MM.1S (cell line): ENCODE measurements around the gene CD4.

Experiments
- DNase-seq: peaks from one replicate; pipeline ENCODE4 v3.0.0-alpha.2; 2015
- H2AFZ ChIP-seq: fragments of 300-600 bp; sonication (generic); 2 replicates; pipeline ENCODE4 v1.6.0; 2016; ENCODE audit warnings: antibody characterized with exemption, low read length
- H3F3A ChIP-seq: fragments of 300-600 bp; sonication (generic); 2 replicates; pipeline ENCODE4 v1.6.1; 2016; ENCODE audit warnings: mild to moderate bottlenecking, antibody characterized with exemption, low read length, moderate library complexity, mixed read lengths; ENCODE audit not compliant: insufficient read depth
- H3K27ac ChIP-seq: fragments of 300-600 bp; sonication (generic); 2 replicates; pipeline ENCODE4 v1.5.1; 2016; ENCODE audit warnings: mild to moderate bottlenecking, low read length
- H3K27me3 ChIP-seq: fragments of 300-600 bp; sonication (generic); replicated peaks from 2 replicates; pipeline ENCODE4 v1.6.0; 2016; ENCODE audit warnings: low read length; ENCODE audit not compliant: insufficient read depth
- H3K36me3 ChIP-seq: fragments of 300-600 bp; sonication (generic); replicated peaks from 2 replicates; pipeline ENCODE4 v1.6.1; 2016; ENCODE audit warnings: mild to moderate bottlenecking, low read length, mixed read lengths; ENCODE audit not compliant: insufficient read depth
- H3K4me1 ChIP-seq: fragments of 300-600 bp; sonication (generic); 2 replicates; pipeline ENCODE4 v1.6.1; 2016; ENCODE audit warnings: low read length, mixed read lengths
- H3K4me2 ChIP-seq: fragments of 300-600 bp; sonication (generic); 2 replicates; pipeline ENCODE4 v1.6.0; 2016; ENCODE audit warnings: low read depth, low read length
- H3K4me3 ChIP-seq: fragments of 300-600 bp; sonication (generic); 2 replicates; pipeline ENCODE4 v1.5.1; 2016; ENCODE audit warnings: low read length, mixed read lengths
- H3K79me2 ChIP-seq: fragments of 300-600 bp; sonication (generic); 2 replicates; pipeline ENCODE4 v1.6.1; 2016; ENCODE audit warnings: mixed run types, low read length, mixed read lengths
- H3K9ac ChIP-seq: fragments of 300-600 bp; sonication (generic); 2 replicates; pipeline ENCODE4 v1.6.1; 2016; ENCODE audit warnings: low read length, mixed read lengths
- H3K9me2 ChIP-seq: fragments of 300-600 bp; sonication (generic); replicated peaks from 2 replicates; pipeline ENCODE4 v1.6.1; 2016; ENCODE audit warnings: mild to moderate bottlenecking, low read length, mixed read lengths; ENCODE audit not compliant: insufficient read depth
- H3K9me3 ChIP-seq: fragments of 300-600 bp; sonication (generic); replicated peaks from 2 replicates; pipeline ENCODE4 v1.6.1; 2016; ENCODE audit warnings: mild to moderate bottlenecking, low read length, mixed read lengths; ENCODE audit not compliant: insufficient read depth
- H4K20me1 ChIP-seq: fragments of 300-600 bp; sonication (generic); 2 replicates; pipeline ENCODE4 v1.6.1; 2016; ENCODE audit warnings: mild to moderate bottlenecking, low read length, moderate library complexity, mixed read lengths; ENCODE audit not compliant: insufficient read depth
- CTCF ChIP-seq: fragments of 300-600 bp; sonication (generic); IDR thresholded peaks from 2 replicates; pipeline ENCODE4 v1.5.1; 2016; ENCODE audit warnings: antibody characterized with exemption, low read length, mixed read lengths
- EZH2 ChIP-seq: fragments of 300-600 bp; sonication (generic); optimal IDR thresholded peaks from 2 replicates; pipeline ENCODE3; 2017; ENCODE audit warnings: low read depth, mild to moderate bottlenecking, antibody characterized with exemption, low read length, mixed read lengths
- EZH2phosphoT487 ChIP-seq: fragments of 300-600 bp; sonication (generic); IDR thresholded peaks from 2 replicates; pipeline ENCODE4 v1.6.1; 2018; ENCODE audit warnings: antibody characterized with exemption, low read length

The CD4 gene

GRCh38 chr12:6866163-6866919, 77.0 kb downstream of the CD4 start:
- TF ChIP-seq EZH2phosphoT487 (no peak), CTCF (no peak), EZH2 (no peak)
- Histone ChIP-seq H4K20me1 (peaks cover 19% of the 10 kb centered on the region), H3K4me2 (peak overlapping the region; percentile 90), H3K79me2 (peaks cover 37% of the 10 kb centered on the region), H3K27me3 (no peaks in the 10 kb centered on the region), H3K4me1 (peaks cover 28% of the 10 kb centered on the region), H3K36me3 (peaks cover 4% of the 10 kb centered on the region), H3K27ac (no peak overlapping the region), H3K4me3 (no peak overlapping the region), H3K9ac (no peak overlapping the region), H3F3A (peaks cover 31% of the 10 kb centered on the region), H3K9me2 (no peaks in the 10 kb centered on the region), H2AFZ (no peak overlapping the region), H3K9me3 (no peaks in the 10 kb centered on the region)
- no peak for DNase-seq

GRCh38 chr12:6866920-6867412, 77.6 kb downstream of the CD4 start:
- Histone ChIP-seq H3F3A (peaks cover 37% of the 10 kb centered on the region), H3K36me3 (peaks cover 4% of the 10 kb centered on the region), H3K9ac (peak overlapping the region; percentile 42; the same call in 1 of the 2 replicates), H3K4me3 (peak overlapping the region; percentile 92), H4K20me1 (peaks cover 21% of the 10 kb centered on the region), H3K27ac (no peak overlapping the region), H3K9me3 (no peaks in the 10 kb centered on the region), H3K27me3 (no peaks in the 10 kb centered on the region), H2AFZ (peak overlapping the region; percentile 72; the same call in 1 of the 2 replicates), H3K4me2 (peak overlapping the region; percentile 90), H3K4me1 (peaks cover 34% of the 10 kb centered on the region), H3K9me2 (no peaks in the 10 kb centered on the region), H3K79me2 (peaks cover 39% of the 10 kb centered on the region)
- no peak for TF ChIP-seq EZH2phosphoT487
- no peak for TF ChIP-seq CTCF
- TF ChIP-seq EZH2 = no peak
- no peak for DNase-seq

GRCh38 chr12:6867413-6868210, 78.3 kb downstream of the CD4 start, which contains the start of gene TPI1:
Gene TPI1 (plus strand): TSS chr12:6867531. CDS start chr12:6867567, 36 bp downstream.
- Histone ChIP-seq H3K79me2 (peaks cover 46% of the 10 kb centered on the region), H3K4me2 (peak within 1 kb of the TSS; percentile 99), H3K9ac (peak within 1 kb of the TSS; percentile 99), H2AFZ (peak within 1 kb of the TSS; percentile 72), H3F3A (peaks cover 41% of the 10 kb centered on the region), H3K4me3 (peak within 1 kb of the TSS; percentile 92), H3K4me1 (peaks cover 36% of the 10 kb centered on the region), H3K9me3 (no peaks in the 10 kb centered on the region), H3K27me3 (no peaks in the 10 kb centered on the region), H3K27ac (peak within 1 kb of the TSS; percentile 80; the same call in 1 of the 2 replicates), H3K36me3 (peaks cover 4% of the 10 kb centered on the region), H3K9me2 (no peaks in the 10 kb centered on the region), H4K20me1 (peaks cover 23% of the 10 kb centered on the region)
- TF ChIP-seq EZH2 (no peak), EZH2phosphoT487 (no peak), CTCF (no peak)
- peak; percentile 80 for DNase-seq
